Superior temporal gyrus (tissue), 1 donor: ENCODE measurements around the gene ZNF350.
"Not testable (repeated sequence)": the region's sequence is repeated elsewhere in the genome, so short reads cannot be mapped to it uniquely, and the experiment has no call there.

Experiments
- DNase-seq: peaks from one replicate; pipeline ENCODE4 v3.0.0-alpha.2; 2016; ENCODE audit errors: extremely low spot score

Gene ZNF350

GRCh38 chr19:51986309-51987291 is at the start of gene ZNF350:
Gene ZNF350 (minus strand): TSS chr19:51986840. CDS start chr19:51974360, 12,480 bp downstream.
- peak; percentile 97 for DNase-seq

- DNase-seq = no peak
These were observed 47.5 kb upstream of the ZNF350 start for GRCh38 chr19:52034051-52034728.

GRCh38 chr19:52028780-52029123 is 42.1 kb upstream of the ZNF350 start:
- no peak for DNase-seq

GRCh38 chr19:52028027-52028779 is 41.6 kb upstream of the ZNF350 start, which contains the start of gene ZNF614:
Gene ZNF614 (minus strand): TSS chr19:52028379. CDS start chr19:52025745, 2,634 bp downstream.
- peak; percentile 94 for DNase-seq

GRCh38 chr19:52026255-52026990 is 39.8 kb upstream of the ZNF350 start:
- DNase-seq = not testable (repeated sequence)

GRCh38 chr19:52024478-52024877 is 37.8 kb upstream of the ZNF350 start:
- not testable (repeated sequence) for DNase-seq

- no peak for DNase-seq
These were observed 35.6 kb upstream of the ZNF350 start for GRCh38 chr19:52022193-52022592.

GRCh38 chr19:52020506-52020905 is 33.9 kb upstream of the ZNF350 start:
- DNase-seq = no peak

- no peak for DNase-seq
These were observed 24.0 kb upstream of the ZNF350 start for GRCh38 chr19:52010674-52011073.

GRCh38 chr19:52007806-52008557 is 21.3 kb upstream of the ZNF350 start, which contains the start of gene ZNF615:
Gene ZNF615 (minus strand): TSS chr19:52008211. CDS start chr19:52003711, 4,500 bp downstream.
- DNase-seq = peak; percentile 97

- DNase-seq = no peak
These were observed 20.8 kb upstream of the ZNF350 start for GRCh38 chr19:52007451-52007805.

- DNase-seq = no peak
These were observed 7.5 kb upstream of the ZNF350 start for GRCh38 chr19:51994048-51994644.

- DNase-seq = no peak
These were observed 6.8 kb upstream of the ZNF350 start for GRCh38 chr19:51993422-51993821.

- no peak for DNase-seq
These were observed 3.3 kb downstream of the ZNF350 start for GRCh38 chr19:51983361-51983760.

GRCh38 chr19:51980926-51981325 is 5.7 kb downstream of the ZNF350 start:
- not testable (repeated sequence) for DNase-seq

GRCh38 chr19:51980116-51980736 is 6.4 kb downstream of the ZNF350 start:
- no peak for DNase-seq

GRCh38 chr19:51978882-51979281 is 7.8 kb downstream of the ZNF350 start:
- no peak for DNase-seq

GRCh38 chr19:51977346-51977745 is 9.3 kb downstream of the ZNF350 start:
- no peak for DNase-seq

GRCh38 chr19:51976852-51977251 is 9.8 kb downstream of the ZNF350 start:
- no peak for DNase-seq

- DNase-seq = not testable (repeated sequence)
These were observed 10.9 kb downstream of the ZNF350 start for GRCh38 chr19:51975787-51976186.
